Measurements from ENCODE around the gene TAF13. TPM values are rescaled to one million over a fixed set of nuclear protein-coding genes. Genes with fewer than 3 reads are reported as not detected.

The TAF13 gene
- total RNA-seq, 4 donors from 2014 or later: 4.0 to 33.0 (median 32.0) TPM

- H3K9me3 ChIP-seq: no peaks in the 10 kb centered on the region
- no peak overlapping the region for H3K4me3 ChIP-seq
- DNase-seq: no peak
- peaks cover 0 to 5% (median 2%) of the 10 kb centered on the region in 4 donors for H3K4me1 ChIP-seq
- intact Hi-C loops (cut with DNase I; ENCODE audit: low total_unique reads): no loop called here
- peaks cover 0 to 21% (median 10%) of the 10 kb centered on the region in 4 donors for H3K36me3 ChIP-seq
- TF ChIP-seq CTCF (IDR thresholded peaks at IDR 0.05) (no peak), EP300 (IDR thresholded peaks at IDR 0.05; ENCODE audit: low read depth) (no peak), POLR2A (IDR thresholded peaks at IDR 0.05) (no peak), POLR2AphosphoS5 (IDR thresholded peaks at IDR 0.05) (no peak)
- H3K27ac ChIP-seq: no peak overlapping the region
- 97 to 100% methylated on average over 2 to 3 of the region's 3 CpGs for WGBS, 2 donors (ENCODE audit: low coverage in 1 of 2)
- H3K27me3 ChIP-seq: no peaks in the 10 kb centered on the region
- in situ Hi-C loops (cut with MboI; ENCODE audit: low pct_ligation_motif_present in 1 of 4, low pct_unique_long_range_greater_than_20kb in 1 of 4, low sequenced_read_pairs in 3 of 4): loop anchor here in 1 of 4 donors (25.0 kb wide), 1 partner anchor 853 kb away; the partner anchor contains the start of gene SLC25A24
Measured at GRCh38 chr1:109065137-109065536, 10.7 kb downstream of the TAF13 start.

GRCh38 chr1:109061183-109061582 is 14.6 kb downstream of the TAF13 start:
- DNase-seq: no peak
- Histone ChIP-seq H3K4me3 (no peak overlapping the region), H3K27ac (no peak overlapping the region), H3K36me3 (peaks cover 0 to 21% (median 9%) of the 10 kb centered on the region in 4 donors), H3K9me3 (no peaks in the 10 kb centered on the region), H3K27me3 (no peaks in the 10 kb centered on the region), H3K4me1 (peaks cover 0 to 6% (median 2%) of the 10 kb centered on the region in 4 donors)
- in situ Hi-C loops (cut with MboI; ENCODE audit: low pct_ligation_motif_present in 1 of 4, low pct_unique_long_range_greater_than_20kb in 1 of 4, low sequenced_read_pairs in 3 of 4) (loop anchor here in 1 of 4 donors (25.0 kb wide), 1 partner anchor 849 kb away; the partner anchor contains the start of gene SLC25A24), intact Hi-C loops (cut with DNase I; ENCODE audit: low total_unique reads) (no loop called here)
- TF ChIP-seq POLR2A (IDR thresholded peaks at IDR 0.05) (no peak), POLR2AphosphoS5 (IDR thresholded peaks at IDR 0.05) (no peak), CTCF (IDR thresholded peaks at IDR 0.05) (no peak), EP300 (IDR thresholded peaks at IDR 0.05; ENCODE audit: low read depth) (no peak)
- WGBS, 2 donors (ENCODE audit: low coverage in 1 of 2): 88% methylated on average over 4 of the region's 4 CpGs; no CpG with 5 or more reads in 1 of the 2 donors

GRCh38 chr1:109060707-109061106 is 15.1 kb downstream of the TAF13 start:
- peaks cover 0 to 6% (median 2%) of the 10 kb centered on the region in 4 donors for H3K4me1 ChIP-seq
- no peaks in the 10 kb centered on the region for H3K9me3 ChIP-seq
- WGBS, 2 donors (ENCODE audit: low coverage in 1 of 2): 63% methylated on average over 7 of the region's 7 CpGs; no CpG with 5 or more reads in 1 of the 2 donors
- intact Hi-C loops (cut with DNase I; ENCODE audit: low total_unique reads) (no loop called here), in situ Hi-C loops (cut with MboI; ENCODE audit: low pct_ligation_motif_present in 1 of 4, low pct_unique_long_range_greater_than_20kb in 1 of 4, low sequenced_read_pairs in 3 of 4) (loop anchor here in 1 of 4 donors (25.0 kb wide), 1 partner anchor 848 kb away; the partner anchor contains the start of gene SLC25A24)
- DNase-seq: no peak
- H3K27ac ChIP-seq: no peak overlapping the region
- no peak overlapping the region for H3K4me3 ChIP-seq
- peaks cover 0 to 21% (median 8%) of the 10 kb centered on the region in 4 donors for H3K36me3 ChIP-seq
- TF ChIP-seq POLR2A (IDR thresholded peaks at IDR 0.05) (no peak), EP300 (IDR thresholded peaks at IDR 0.05; ENCODE audit: low read depth) (no peak), CTCF (IDR thresholded peaks at IDR 0.05) (no peak), POLR2AphosphoS5 (IDR thresholded peaks at IDR 0.05) (no peak)
- H3K27me3 ChIP-seq: no peaks in the 10 kb centered on the region

GRCh38 chr1:109059026-109059425 is 16.8 kb downstream of the TAF13 start:
- TF ChIP-seq POLR2A (IDR thresholded peaks at IDR 0.05) (no peak), CTCF (IDR thresholded peaks at IDR 0.05) (no peak), POLR2AphosphoS5 (IDR thresholded peaks at IDR 0.05) (no peak), EP300 (IDR thresholded peaks at IDR 0.05; ENCODE audit: low read depth) (no peak)
- in situ Hi-C loops (cut with MboI; ENCODE audit: low pct_ligation_motif_present in 1 of 4, low pct_unique_long_range_greater_than_20kb in 1 of 4, low sequenced_read_pairs in 3 of 4): loop anchor here in 1 of 4 donors (25.0 kb wide), 1 partner anchor 847 kb away; the partner anchor contains the start of gene SLC25A24
- H3K4me3 ChIP-seq: no peak overlapping the region
- H3K27me3 ChIP-seq: no peaks in the 10 kb centered on the region
- H3K4me1 ChIP-seq: peaks cover 0 to 6% (median 2%) of the 10 kb centered on the region in 4 donors
- H3K27ac ChIP-seq: no peak overlapping the region
- no peaks in the 10 kb centered on the region for H3K9me3 ChIP-seq
- DNase-seq: no peak
- intact Hi-C loops (cut with DNase I; ENCODE audit: low total_unique reads): no loop called here
- H3K36me3 ChIP-seq: peaks cover 0 to 4% (median 2%) of the 10 kb centered on the region in 4 donors

All from transverse colon (tissue), 4 donors.